ENCODE data around the gene GUCY1B1. TPM values are rescaled to one million over a fixed set of nuclear protein-coding genes. Genes with fewer than 3 reads are reported as not detected.

The GUCY1B1 gene
- total RNA-seq, 1 experiment from 2014 or later: not detected

GRCh38 chr4:155799116-155799793 lies 40.4 kb downstream of the GUCY1B1 start:
- ChIA-PET POLR2A (no interaction called here), CTCF (no interaction called here)
- BruUV-seq (replicated peaks): no TSS peak
- Mint-ChIP-seq H3K4me3 (ENCODE audit: unreplicated experiment) (no peak overlapping the region), H3K36me3 (ENCODE audit: insufficient read depth, unreplicated experiment) (no peaks in the 10 kb centered on the region), H3K4me1 (ENCODE audit: low read depth, unreplicated experiment) (no peaks in the 10 kb centered on the region), H3K9me3 (ENCODE audit: unreplicated experiment) (no peaks in the 10 kb centered on the region), H3K27me3 (ENCODE audit: insufficient read depth, unreplicated experiment) (no peaks in the 10 kb centered on the region), H3K27ac (ENCODE audit: unreplicated experiment) (no peak overlapping the region)
- TF ChIP-seq CTCF (IDR thresholded peaks at IDR 0.05; ENCODE audit: insufficient read depth in 1 of 2, low read depth in 1 of 2, low read length in 1 of 2, severe bottlenecking in 1 of 2, unreplicated experiment in 1 of 2): no peak
- no peaks in the 10 kb centered on the region for H3K4me1 ChIP-seq
- DNase-seq: no peak
- no peaks in the 10 kb centered on the region for H3K36me3 ChIP-seq (ENCODE audit: control insufficient read depth, insufficient read depth, low read length)
- no peak overlapping the region for H3K4me3 ChIP-seq (ENCODE audit: low read depth, low read length)
- intact Hi-C loops (cut with micrococcal nuclease; ENCODE audit: unreplicated experiment): no loop called here
- no peaks in the 10 kb centered on the region for H3K27me3 ChIP-seq (replicated peaks; ENCODE audit: control insufficient read depth, insufficient read depth, low read length)
- no peaks in the 10 kb centered on the region for H3K9me3 ChIP-seq

GRCh38 chr4:155799794-155800123 lies 40.9 kb downstream of the GUCY1B1 start:
- intact Hi-C loops (cut with micrococcal nuclease; ENCODE audit: unreplicated experiment): no loop called here
- Histone ChIP-seq H3K36me3 (ENCODE audit: control insufficient read depth, insufficient read depth, low read length) (no peaks in the 10 kb centered on the region), H3K27me3 (replicated peaks; ENCODE audit: control insufficient read depth, insufficient read depth, low read length) (no peaks in the 10 kb centered on the region), H3K4me3 (ENCODE audit: low read depth, low read length) (no peak overlapping the region), H3K9me3 (no peaks in the 10 kb centered on the region), H3K4me1 (no peaks in the 10 kb centered on the region)
- H3K36me3 Mint-ChIP-seq (ENCODE audit: insufficient read depth, unreplicated experiment): no peaks in the 10 kb centered on the region
- no peak for DNase-seq
- no peak overlapping the region for H3K4me3 Mint-ChIP-seq (ENCODE audit: unreplicated experiment)
- no TSS peak for BruUV-seq (replicated peaks)
- ChIA-PET CTCF (no interaction called here), POLR2A (no interaction called here)
- H3K27me3 Mint-ChIP-seq (ENCODE audit: insufficient read depth, unreplicated experiment): no peaks in the 10 kb centered on the region
- TF ChIP-seq CTCF (IDR thresholded peaks at IDR 0.05; ENCODE audit: insufficient read depth in 1 of 2, low read depth in 1 of 2, low read length in 1 of 2, severe bottlenecking in 1 of 2, unreplicated experiment in 1 of 2): no peak
- no peaks in the 10 kb centered on the region for H3K4me1 Mint-ChIP-seq (ENCODE audit: low read depth, unreplicated experiment)
- H3K9me3 Mint-ChIP-seq (ENCODE audit: unreplicated experiment): no peaks in the 10 kb centered on the region
- no peak overlapping the region for H3K27ac Mint-ChIP-seq (ENCODE audit: unreplicated experiment)

DNA sequence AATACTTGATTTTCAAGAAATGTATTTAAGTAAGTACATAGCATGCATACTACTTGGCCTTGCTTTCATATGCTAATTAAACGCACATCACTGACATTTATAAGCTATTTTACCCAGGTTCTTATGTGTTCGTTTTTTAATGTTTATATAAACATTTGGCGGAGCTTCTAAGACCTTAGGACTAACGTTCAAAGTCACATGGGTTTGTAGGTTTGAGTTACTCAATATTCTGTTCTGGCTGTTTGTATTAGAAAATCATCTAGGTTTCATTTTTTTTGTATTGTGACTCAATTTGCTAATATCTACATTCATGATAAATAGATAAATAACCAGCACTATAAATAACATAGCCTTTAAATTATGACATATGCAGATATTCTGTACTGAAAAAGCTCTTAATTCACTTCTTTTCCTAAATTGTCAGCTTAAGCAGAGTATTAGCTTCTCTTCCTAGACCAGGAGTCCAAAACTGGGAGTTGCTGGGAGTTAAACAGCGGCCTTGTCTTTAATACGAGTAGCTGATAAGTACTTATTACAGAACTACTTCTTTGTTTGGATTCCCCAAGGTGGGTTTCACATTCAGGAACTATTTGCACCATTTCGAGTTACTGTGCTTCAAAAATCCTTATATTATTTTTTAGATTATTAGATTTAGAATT lies 42.0 kb downstream of the GUCY1B1 start:
- CTCF ChIA-PET: no interaction called here
- Mint-ChIP-seq H3K27me3 (ENCODE audit: insufficient read depth, unreplicated experiment) (no peaks in the 10 kb centered on the region), H3K4me1 (ENCODE audit: low read depth, unreplicated experiment) (no peaks in the 10 kb centered on the region)

More for the DNA sequence above, 42.0 kb downstream of the GUCY1B1 start:
- Histone ChIP-seq H3K4me3 (ENCODE audit: low read depth, low read length) (no peak overlapping the region), H3K9me3 (no peaks in the 10 kb centered on the region), H3K4me1 (no peaks in the 10 kb centered on the region), H3K27me3 (replicated peaks; ENCODE audit: control insufficient read depth, insufficient read depth, low read length) (no peaks in the 10 kb centered on the region), H3K36me3 (ENCODE audit: control insufficient read depth, insufficient read depth, low read length) (no peaks in the 10 kb centered on the region)
- H3K36me3 Mint-ChIP-seq (ENCODE audit: insufficient read depth, unreplicated experiment): no peaks in the 10 kb centered on the region
- no TSS peak for BruUV-seq (replicated peaks)
- no peak for DNase-seq
- no peak overlapping the region for H3K4me3 Mint-ChIP-seq (ENCODE audit: unreplicated experiment)
- POLR2A ChIA-PET: no interaction called here
- intact Hi-C loops (cut with micrococcal nuclease; ENCODE audit: unreplicated experiment): no loop called here
- H3K9me3 Mint-ChIP-seq (ENCODE audit: unreplicated experiment): no peaks in the 10 kb centered on the region
- TF ChIP-seq CTCF (IDR thresholded peaks at IDR 0.05; ENCODE audit: insufficient read depth in 1 of 2, low read depth in 1 of 2, low read length in 1 of 2, severe bottlenecking in 1 of 2, unreplicated experiment in 1 of 2): no peak
- no peak overlapping the region for H3K27ac Mint-ChIP-seq (ENCODE audit: unreplicated experiment)
